GM12878 (cell line): ENCODE data around the gene KIAA0825. TPM values are rescaled to one million over a fixed set of nuclear protein-coding genes. Genes with fewer than 3 reads are reported as not detected.

Experiments used
- ATAC-seq: fragments of 200-7000 bp; cut with Tn5 transposase; 3 replicates; pipeline ENCODE4 v1.9.1; 2020; ENCODE audit warnings: mild to moderate bottlenecking, moderate library complexity
- BruUV-seq: library from RNA; stranded (reverse); fragments of 400-500 nt; replicated peaks from 2 replicates; lab custom pipeline; 2021; lab: Mats Ljungman, UMichigan
- CTCF ChIA-PET: fragments of 300-600 bp; sonication (Branson Sonifier 250); formaldehyde crosslinking; extraction: SDS; loops from one replicate; lab custom pipeline; 2021; ENCODE audit warnings: inconsistent platforms; lab: Yijun Ruan, JAX
- POLR2A ChIA-PET: fragments of 350-600 bp; formaldehyde crosslinking; extraction: SDS; loops from one replicate; lab custom pipeline; 2021; ENCODE audit warnings: inconsistent platforms; lab: Charles Lee
- RAD21 ChIA-PET: fragments of 300-600 bp; sonication (Branson Sonifier 250); formaldehyde crosslinking; loops from one replicate; lab custom pipeline; 2023; ENCODE audit warnings: antibody characterized with exemption; ENCODE audit not compliant: unreplicated experiment; lab: Charles Lee
- SMC1A ChIA-PET: fragments of 300-600 bp; sonication (Branson Sonifier 250); formaldehyde crosslinking; loops from one replicate; lab custom pipeline; 2023; ENCODE audit not compliant: unreplicated experiment, uncharacterized antibody; lab: Charles Lee
- DNase-seq: peaks from one replicate; pipeline ENCODE4 v3.0.0-alpha.2; 2011; ENCODE audit warnings: low read depth, low spot score
- FAIRE-seq: peaks from 3 replicates; lab custom pipeline; 2011; peaks lifted over from hg19 to GRCh38; lab: Jason Lieb, UNC
- H2AFZ ChIP-seq: 2 replicates; pipeline ENCODE4 v1.6.0; 2011; ENCODE audit warnings: low read depth, low read length, control low read depth; ENCODE audit not compliant: control insufficient read depth
- H3K27ac ChIP-seq: 2 replicates; pipeline ENCODE4 v1.5.1; 2011; ENCODE audit warnings: control low read depth; ENCODE audit not compliant: control insufficient read depth, insufficient read depth
- H3K27me3 ChIP-seq, 2 experiments: replicated peaks in 1 of 2; 2 replicates each; pipeline versions ENCODE4 v1.6.0 to v1.6.1; 2011; ENCODE audit warnings: low read length in 1 of 2; ENCODE audit not compliant: control insufficient read depth in 2 of 2, insufficient read depth in 2 of 2
- H3K36me3 ChIP-seq, 2 experiments: 2 replicates each; pipeline ENCODE4 v1.5.1; 2011; ENCODE audit warnings: low read length in 1 of 2; ENCODE audit not compliant: control insufficient read depth in 2 of 2, insufficient read depth in 2 of 2
- H3K4me1 ChIP-seq: 2 replicates; pipeline ENCODE4 v1.6.1; 2011; ENCODE audit warnings: mild to moderate bottlenecking, low read length, moderate library complexity, mixed read lengths; ENCODE audit not compliant: control insufficient read depth, insufficient read depth
- H3K4me2 ChIP-seq: 2 replicates; pipeline ENCODE4 v1.6.0; 2011; ENCODE audit warnings: control low read depth; ENCODE audit not compliant: control insufficient read depth, insufficient read depth
- H3K4me3 ChIP-seq: fragments of 200-600 bp; sonication (generic); 2 replicates; pipeline ENCODE4 v1.5.1; 2016
- H3K79me2 ChIP-seq: 2 replicates; pipeline ENCODE4 v1.6.0; 2011; ENCODE audit warnings: low read length; ENCODE audit not compliant: control insufficient read depth, insufficient read depth
- H3K9ac ChIP-seq: 2 replicates; pipeline ENCODE4 v1.8.0; 2011; ENCODE audit warnings: low read length, control low read depth, mixed read lengths; ENCODE audit not compliant: control insufficient read depth, insufficient read depth
- H3K9me3 ChIP-seq: replicated peaks from 3 replicates; pipeline ENCODE4 v1.5.1; 2011; ENCODE audit warnings: mild to moderate bottlenecking, low read length; ENCODE audit not compliant: control insufficient read depth, insufficient read depth
- H4K20me1 ChIP-seq: 2 replicates; pipeline ENCODE4 v1.6.0; 2011; ENCODE audit not compliant: control insufficient read depth, insufficient read depth
- CHD4 ChIP-seq: fragments of 200-600 bp; sonication (generic); IDR thresholded peaks from 2 replicates; pipeline ENCODE4 v1.6.1; 2016; ENCODE audit warnings: mild to moderate bottlenecking
- NR2C2 ChIP-seq: IDR thresholded peaks from 2 replicates; pipeline ENCODE4 v1.6.1; 2011; ENCODE audit warnings: borderline replicate concordance, low read depth; ENCODE audit not compliant: control insufficient read depth, insufficient read length
- POLR2AphosphoS2 ChIP-seq: IDR thresholded peaks from 2 replicates; pipeline ENCODE4 v1.6.1; 2011; ENCODE audit warnings: low read depth, mild to moderate bottlenecking, low read length, improper control_type of control experiment, moderate library complexity
- POU2F2 ChIP-seq: IDR thresholded peaks from 3 replicates; pipeline ENCODE4 v1.6.1; 2011; ENCODE audit warnings: low read depth, mild to moderate bottlenecking, low read length, borderline replicate concordance
- RAD21 ChIP-seq: IDR thresholded peaks from 2 replicates; pipeline ENCODE4 v1.6.1; 2011; ENCODE audit warnings: mild to moderate bottlenecking, low read depth, low read length, moderate library complexity; ENCODE audit not compliant: insufficient read depth
- RELA ChIP-seq: fragments of 450-650 bp; IDR thresholded peaks from 2 replicates; pipeline ENCODE4 v1.8.0; 2014; ENCODE audit warnings: borderline replicate concordance; ENCODE audit not compliant: partially characterized antibody
- SMAD5 ChIP-seq: IDR thresholded peaks from 2 replicates; pipeline ENCODE4 v1.6.1; 2016; ENCODE audit warnings: antibody characterized with exemption, low read depth
- TCF12 ChIP-seq: IDR thresholded peaks from 2 replicates; pipeline ENCODE4 v1.6.1; 2011; ENCODE audit warnings: low read depth, mild to moderate bottlenecking, low read length
- WGBS: methylation state at CpG from one replicate; pipeline ENCODE4 v1.1.6; 2016; ENCODE audit warnings: low lambda C conversion rate; ENCODE audit not compliant: insufficient replicate concordance, insufficient coverage; ENCODE audit errors: missing lambda C conversion rate; 5-methylcytosine and 5-hydroxymethylcytosine counted together
- in situ Hi-C: fragments of 300-500 bp; cut with MboI; formaldehyde crosslinking; loops from 9 replicates; pipeline ENCODE4 v1.14.3; 2018; ENCODE audit warnings: mixed read lengths
- intact Hi-C: fragments of 100-400 bp; cut with micrococcal nuclease; formaldehyde crosslinking; loops from one replicate; pipeline ENCODE4 v1.14.2; 2022; ENCODE audit not compliant: unreplicated experiment
- polyA plus RNA-seq, 11 experiments: library from polyadenylated mRNA; depleted of rRNA in 4 of 11; unstranded in 6 of 11; stranded (reverse) in 5 of 11; fragments of >200 nt; fragmentation: Nextera tagmentation in 4 of 11; fragmentation: Illumina TruSeq in 1 of 11; extraction: Ambion mirVana in 4 of 11; extraction: Trizol in 1 of 11; gene quantifications; 1 replicate in 1 of 11; 2 replicates in 10 of 11; pipeline versions ENCODE4 v1.2.1 to v1.2.3, GENCODE V29; 2011 to 2016; ENCODE audit warnings: inconsistent platforms in 2 of 11, missing spikeins in 2 of 11, low read depth in 1 of 11
- total RNA-seq, 4 experiments: library from RNA; depleted of rRNA in 3 of 4; stranded (reverse); fragments of >200 nt in 3 of 4; fragmentation: Illumina TruSeq in 1 of 4; extraction: Trizol in 1 of 4; gene quantifications; 2 replicates each; pipeline versions ENCODE4 v1.2.1 to v1.2.3, GENCODE V29; 2013 to 2021
- TF ChIP-seq, protein P1 (sequence below): fragments of 450-650 bp; IDR thresholded peaks from 2 replicates; pipeline ENCODE4 v1.6.1; 2018; ENCODE audit warnings: mild to moderate bottlenecking, low read depth, moderate library complexity; ENCODE audit not compliant: partially characterized antibody
- TF ChIP-seq, protein P2 (sequence below): fragments of 450-650 bp; formaldehyde crosslinking; IDR thresholded peaks from 2 replicates; pipeline ENCODE4 v1.4.0; 2020; ENCODE audit warnings: mild to moderate bottlenecking, moderate library complexity

Gene KIAA0825
- total and polyA plus RNA-seq, 10 of the 15 experiments (the other 5 are each of a cell fraction or from before 2014, with no cell fraction given), result 0.55 to 1.9 (median 1.5) TPM

DNA sequence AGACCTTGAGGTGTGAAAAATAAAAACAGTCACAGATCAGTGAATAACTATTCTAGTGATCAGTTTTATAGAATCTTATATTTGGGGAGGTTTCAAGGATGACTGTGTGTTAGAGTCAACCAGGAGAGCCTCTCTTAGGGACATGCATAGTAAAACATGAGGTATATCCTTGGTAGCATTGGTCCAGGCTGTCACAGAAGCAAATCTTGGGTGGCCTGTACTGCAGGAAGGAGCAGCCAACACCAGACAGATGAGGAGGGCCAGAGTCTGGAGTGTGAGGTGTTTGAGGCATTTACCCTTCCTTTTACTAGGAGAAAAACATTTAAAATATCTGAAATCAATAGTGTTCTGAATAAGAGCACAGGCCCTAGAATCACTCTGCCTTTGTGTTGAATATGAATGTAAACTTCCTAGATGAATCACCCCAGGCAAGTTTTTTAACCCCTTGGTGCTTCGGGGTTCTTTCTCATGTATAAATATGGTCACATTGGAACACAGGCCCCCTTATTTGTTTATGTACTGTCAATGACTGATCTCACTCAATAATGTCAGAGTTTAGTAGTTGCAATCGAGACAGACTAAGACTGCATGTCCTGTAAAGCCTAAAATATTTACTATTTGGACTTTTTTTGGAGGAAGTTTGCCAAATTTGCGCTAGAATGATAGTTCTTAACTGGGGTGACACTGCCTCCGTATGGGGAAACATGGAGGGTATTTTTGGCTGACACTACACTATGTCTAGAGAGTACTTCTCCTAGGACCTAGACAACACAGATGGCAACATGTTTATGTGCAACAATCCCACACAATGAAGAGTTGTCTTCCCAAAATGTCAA lies 460.5 kb downstream of the KIAA0825 start:
- intact Hi-C loops, result no loop called here

DNA sequence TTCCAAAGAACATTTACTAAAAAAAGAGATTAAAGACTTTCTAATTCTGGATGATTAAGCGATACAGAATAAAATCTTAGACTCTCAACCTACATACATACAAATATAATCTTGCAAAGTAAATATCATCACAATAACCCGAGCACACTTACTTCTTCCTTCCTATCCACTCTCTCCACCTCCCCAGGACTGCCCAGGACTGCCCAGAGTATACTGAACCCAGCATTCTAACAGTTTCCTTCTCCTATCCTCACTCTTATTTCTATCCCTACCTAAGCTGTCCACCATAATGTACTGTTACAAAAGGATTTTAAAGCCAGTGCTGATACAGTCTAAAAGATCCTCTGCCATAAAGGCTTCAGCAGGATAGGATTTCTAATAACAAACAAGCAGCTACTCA lies 463.7 kb downstream of the KIAA0825 start:
- Histone ChIP-seq H3K36me3 (no peaks in the 10 kb centered on the region), H3K27me3 (no peaks in the 10 kb centered on the region), H3K79me2 (no peaks in the 10 kb centered on the region), H3K4me2 (no peak overlapping the region), H3K27ac (no peak overlapping the region), H3K9ac (no peak overlapping the region), H2AFZ (no peak overlapping the region), H3K9me3 (no peaks in the 10 kb centered on the region), H3K4me3 (no peak overlapping the region), H4K20me1 (no peaks in the 10 kb centered on the region), H3K4me1 (no peaks in the 10 kb centered on the region)
- no TSS peak for BruUV-seq
- RAD21 ChIA-PET, result no interaction called here
- intact Hi-C loops, result no loop called here
- SMC1A ChIA-PET, result no interaction called here
- no peak for FAIRE-seq
- DNase-seq, result no peak
- POLR2A ChIA-PET, result no interaction called here
- in situ Hi-C loops, result no loop called here
- CTCF ChIA-PET, result no interaction called here
- no peak for ATAC-seq
- 68% methylated on average over 2 of the region's 2 CpGs for WGBS
- TF ChIP-seq, protein P1, sequence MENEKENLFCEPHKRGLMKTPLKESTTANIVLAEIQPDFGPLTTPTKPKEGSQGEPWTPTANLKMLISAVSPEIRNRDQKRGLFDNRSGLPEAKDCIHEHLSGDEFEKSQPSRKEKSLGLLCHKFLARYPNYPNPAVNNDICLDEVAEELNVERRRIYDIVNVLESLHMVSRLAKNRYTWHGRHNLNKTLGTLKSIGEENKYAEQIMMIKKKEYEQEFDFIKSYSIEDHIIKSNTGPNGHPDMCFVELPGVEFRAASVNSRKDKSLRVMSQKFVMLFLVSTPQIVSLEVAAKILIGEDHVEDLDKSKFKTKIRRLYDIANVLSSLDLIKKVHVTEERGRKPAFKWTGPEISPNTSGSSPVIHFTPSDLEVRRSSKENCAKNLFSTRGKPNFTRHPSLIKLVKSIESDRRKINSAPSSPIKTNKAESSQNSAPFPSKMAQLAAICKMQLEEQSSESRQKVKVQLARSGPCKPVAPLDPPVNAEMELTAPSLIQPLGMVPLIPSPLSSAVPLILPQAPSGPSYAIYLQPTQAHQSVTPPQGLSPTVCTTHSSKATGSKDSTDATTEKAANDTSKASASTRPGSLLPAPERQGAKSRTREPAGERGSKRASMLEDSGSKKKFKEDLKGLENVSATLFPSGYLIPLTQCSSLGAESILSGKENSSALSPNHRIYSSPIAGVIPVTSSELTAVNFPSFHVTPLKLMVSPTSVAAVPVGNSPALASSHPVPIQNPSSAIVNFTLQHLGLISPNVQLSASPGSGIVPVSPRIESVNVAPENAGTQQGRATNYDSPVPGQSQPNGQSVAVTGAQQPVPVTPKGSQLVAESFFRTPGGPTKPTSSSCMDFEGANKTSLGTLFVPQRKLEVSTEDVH, result no peak
- TF ChIP-seq POU2F2 (no peak), CHD4 (no peak), RELA (no peak), TCF12 (no peak), POLR2AphosphoS2 (no peak), NR2C2 (no peak)
- TF ChIP-seq, protein P2, sequence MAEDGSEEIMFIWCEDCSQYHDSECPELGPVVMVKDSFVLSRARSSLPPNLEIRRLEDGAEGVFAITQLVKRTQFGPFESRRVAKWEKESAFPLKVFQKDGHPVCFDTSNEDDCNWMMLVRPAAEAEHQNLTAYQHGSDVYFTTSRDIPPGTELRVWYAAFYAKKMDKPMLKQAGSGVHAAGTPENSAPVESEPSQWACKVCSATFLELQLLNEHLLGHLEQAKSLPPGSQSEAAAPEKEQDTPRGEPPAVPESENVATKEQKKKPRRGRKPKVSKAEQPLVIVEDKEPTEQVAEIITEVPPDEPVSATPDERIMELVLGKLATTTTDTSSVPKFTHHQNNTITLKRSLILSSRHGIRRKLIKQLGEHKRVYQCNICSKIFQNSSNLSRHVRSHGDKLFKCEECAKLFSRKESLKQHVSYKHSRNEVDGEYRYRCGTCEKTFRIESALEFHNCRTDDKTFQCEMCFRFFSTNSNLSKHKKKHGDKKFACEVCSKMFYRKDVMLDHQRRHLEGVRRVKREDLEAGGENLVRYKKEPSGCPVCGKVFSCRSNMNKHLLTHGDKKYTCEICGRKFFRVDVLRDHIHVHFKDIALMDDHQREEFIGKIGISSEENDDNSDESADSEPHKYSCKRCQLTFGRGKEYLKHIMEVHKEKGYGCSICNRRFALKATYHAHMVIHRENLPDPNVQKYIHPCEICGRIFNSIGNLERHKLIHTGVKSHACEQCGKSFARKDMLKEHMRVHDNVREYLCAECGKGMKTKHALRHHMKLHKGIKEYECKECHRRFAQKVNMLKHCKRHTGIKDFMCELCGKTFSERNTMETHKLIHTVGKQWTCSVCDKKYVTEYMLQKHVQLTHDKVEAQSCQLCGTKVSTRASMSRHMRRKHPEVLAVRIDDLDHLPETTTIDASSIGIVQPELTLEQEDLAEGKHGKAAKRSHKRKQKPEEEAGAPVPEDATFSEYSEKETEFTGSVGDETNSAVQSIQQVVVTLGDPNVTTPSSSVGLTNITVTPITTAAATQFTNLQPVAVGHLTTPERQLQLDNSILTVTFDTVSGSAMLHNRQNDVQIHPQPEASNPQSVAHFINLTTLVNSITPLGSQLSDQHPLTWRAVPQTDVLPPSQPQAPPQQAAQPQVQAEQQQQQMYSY (CRISPR knock-in tag), result no peak

More for the DNA sequence above, 460.5 kb downstream of the KIAA0825 start:
- WGBS, result 4% methylated on average over 4 of the region's 4 CpGs
- ChIA-PET RAD21 (interaction anchor here (0.6 to 1.1 kb wide), 2 partner anchors 35 to 580 kb away, joined by 3 read pairs; no protein-coding TSS in a partner anchor), SMC1A (no interaction called here), POLR2A (no interaction called here), CTCF (interaction anchor here (0.8 to 1.1 kb wide), 2 partner anchors 9 to 259 kb away, joined by 3 to 4 read pairs; no protein-coding TSS in a partner anchor)
- TF ChIP-seq RAD21, result peak; percentile 50; the same call in 1 of the 2 replicates
- no peak for TF ChIP-seq SMAD5
- ATAC-seq (peak; percentile 56), DNase-seq (no peak), FAIRE-seq (no peak)
- no peaks in the 10 kb centered on the region for H3K27me3 ChIP-seq
- no peaks in the 10 kb centered on the region for H4K20me1 ChIP-seq
- H2AFZ ChIP-seq, result no peak overlapping the region
- in situ Hi-C loops, result no loop called here
- BruUV-seq, result no TSS peak
- H3K4me3 ChIP-seq, result no peak overlapping the region
- H3K79me2 ChIP-seq, result no peaks in the 10 kb centered on the region
- no peak overlapping the region for H3K27ac ChIP-seq
- no peaks in the 10 kb centered on the region for H3K36me3 ChIP-seq
- no peaks in the 10 kb centered on the region for H3K4me1 ChIP-seq
- H3K9ac ChIP-seq, result no peak overlapping the region
- H3K9me3 ChIP-seq, result no peaks in the 10 kb centered on the region
- no peak overlapping the region for H3K4me2 ChIP-seq
